Chondrocyte (in vitro differentiated cells): Measurements from ENCODE around the gene MEIS3. TPM values are rescaled to one million over a fixed set of nuclear protein-coding genes. Genes with fewer than 3 reads are reported as not detected.

ENCODE experiments used
- DNase-seq: peaks from one replicate; pipeline ENCODE4 v3.0.0; 2021; ENCODE audit warnings: mixed read lengths, low spot score
- H3K27ac Mint-ChIP-seq: one replicate; pipeline ENCODE4 v1.8.0; 2021; ENCODE audit warnings: mild to moderate bottlenecking, moderate library complexity, mixed read lengths; ENCODE audit not compliant: unreplicated experiment
- H3K27me3 Mint-ChIP-seq: 2 replicates; pipeline ENCODE4 v1.8.0; 2021; ENCODE audit warnings: low read depth, mixed read lengths
- H3K36me3 Mint-ChIP-seq: 2 replicates; pipeline ENCODE4 v1.8.0; 2021; ENCODE audit warnings: low read depth, mixed read lengths
- H3K4me1 Mint-ChIP-seq: 2 replicates; pipeline ENCODE4 v1.8.0; 2021; ENCODE audit warnings: low read depth, mild to moderate bottlenecking, mixed read lengths
- H3K4me3 Mint-ChIP-seq: one replicate; pipeline ENCODE4 v1.8.0; 2021; ENCODE audit warnings: mild to moderate bottlenecking, moderate library complexity, mixed read lengths; ENCODE audit not compliant: unreplicated experiment
- H3K9me3 Mint-ChIP-seq: 2 replicates; pipeline ENCODE4 v1.8.0; 2021; ENCODE audit warnings: low read depth, mixed read lengths
- total RNA-seq: library from RNA; stranded (reverse); gene quantifications from 3 replicates; pipeline ENCODE4 v1.2.1, GENCODE V29; 2021
- TF ChIP-seq, protein P1 (sequence below): fragments of 200-600 bp; sonication (generic); IDR thresholded peaks from 2 replicates; pipeline ENCODE4 v1.5.0; 2021; ENCODE audit warnings: antibody characterized with exemption, mild to moderate bottlenecking, moderate library complexity

Gene MEIS3
- total RNA-seq, 1 donor from 2014 or later = 79.5 TPM

DNA sequence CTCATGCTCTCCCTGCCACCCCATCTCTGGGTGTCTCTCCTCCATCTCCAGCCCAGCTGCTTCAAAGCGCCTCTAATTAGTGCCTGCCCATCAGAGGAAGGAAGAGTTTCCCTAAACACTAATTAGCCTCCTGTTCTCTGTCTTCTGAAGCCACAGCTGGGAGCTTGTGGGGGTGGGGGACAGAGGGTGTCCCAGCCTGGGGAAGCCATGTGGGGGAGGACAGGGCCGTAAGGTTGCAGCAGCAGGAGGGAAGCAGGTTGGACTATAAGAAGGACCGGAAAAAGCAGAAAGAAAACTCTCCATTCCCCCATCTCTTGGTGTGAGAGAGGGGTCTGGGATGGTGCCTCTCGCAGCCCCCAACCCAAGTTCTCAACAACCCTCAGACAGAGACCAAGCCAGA, 26.2 kb upstream of the MEIS3 start:
- no peaks in the 10 kb centered on the region for H3K9me3 Mint-ChIP-seq
- TF ChIP-seq, protein P1, sequence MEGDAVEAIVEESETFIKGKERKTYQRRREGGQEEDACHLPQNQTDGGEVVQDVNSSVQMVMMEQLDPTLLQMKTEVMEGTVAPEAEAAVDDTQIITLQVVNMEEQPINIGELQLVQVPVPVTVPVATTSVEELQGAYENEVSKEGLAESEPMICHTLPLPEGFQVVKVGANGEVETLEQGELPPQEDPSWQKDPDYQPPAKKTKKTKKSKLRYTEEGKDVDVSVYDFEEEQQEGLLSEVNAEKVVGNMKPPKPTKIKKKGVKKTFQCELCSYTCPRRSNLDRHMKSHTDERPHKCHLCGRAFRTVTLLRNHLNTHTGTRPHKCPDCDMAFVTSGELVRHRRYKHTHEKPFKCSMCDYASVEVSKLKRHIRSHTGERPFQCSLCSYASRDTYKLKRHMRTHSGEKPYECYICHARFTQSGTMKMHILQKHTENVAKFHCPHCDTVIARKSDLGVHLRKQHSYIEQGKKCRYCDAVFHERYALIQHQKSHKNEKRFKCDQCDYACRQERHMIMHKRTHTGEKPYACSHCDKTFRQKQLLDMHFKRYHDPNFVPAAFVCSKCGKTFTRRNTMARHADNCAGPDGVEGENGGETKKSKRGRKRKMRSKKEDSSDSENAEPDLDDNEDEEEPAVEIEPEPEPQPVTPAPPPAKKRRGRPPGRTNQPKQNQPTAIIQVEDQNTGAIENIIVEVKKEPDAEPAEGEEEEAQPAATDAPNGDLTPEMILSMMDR = no peak
- no peak overlapping the region for H3K4me3 Mint-ChIP-seq
- no peak overlapping the region for H3K27ac Mint-ChIP-seq
- peaks cover 16% of the 10 kb centered on the region for H3K4me1 Mint-ChIP-seq
- H3K27me3 Mint-ChIP-seq = peaks cover 74% of the 10 kb centered on the region
- no peak for DNase-seq
- peaks cover 6% of the 10 kb centered on the region for H3K36me3 Mint-ChIP-seq

DNA sequence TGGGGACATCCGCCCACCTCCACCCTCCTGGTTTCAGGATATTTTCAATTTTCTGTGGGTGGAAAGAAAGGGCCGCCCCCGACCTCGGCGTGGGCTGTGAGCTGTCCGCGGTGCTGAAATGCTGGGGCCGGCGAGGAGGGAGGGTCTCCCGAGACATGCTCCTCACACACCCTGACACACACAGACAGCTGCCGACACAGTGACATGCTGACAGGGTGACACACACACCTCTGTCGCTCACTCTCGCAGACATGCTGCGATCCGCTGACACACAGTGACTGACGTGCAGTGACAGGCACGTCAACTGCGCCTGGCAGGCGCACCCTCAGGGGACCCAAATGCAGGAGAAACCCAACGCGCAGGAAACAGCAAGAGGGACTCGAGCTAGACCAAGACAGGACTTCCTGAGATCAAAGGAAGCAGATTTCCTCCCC, 25.1 kb upstream of the MEIS3 start:
- H3K4me1 Mint-ChIP-seq = peaks cover 16% of the 10 kb centered on the region
- peaks cover 70% of the 10 kb centered on the region for H3K27me3 Mint-ChIP-seq
- no peak overlapping the region for H3K4me3 Mint-ChIP-seq
- peaks cover 6% of the 10 kb centered on the region for H3K36me3 Mint-ChIP-seq
- TF ChIP-seq, protein P1 = no peak
- no peaks in the 10 kb centered on the region for H3K9me3 Mint-ChIP-seq
- no peak for DNase-seq
- H3K27ac Mint-ChIP-seq = no peak overlapping the region

DNA sequence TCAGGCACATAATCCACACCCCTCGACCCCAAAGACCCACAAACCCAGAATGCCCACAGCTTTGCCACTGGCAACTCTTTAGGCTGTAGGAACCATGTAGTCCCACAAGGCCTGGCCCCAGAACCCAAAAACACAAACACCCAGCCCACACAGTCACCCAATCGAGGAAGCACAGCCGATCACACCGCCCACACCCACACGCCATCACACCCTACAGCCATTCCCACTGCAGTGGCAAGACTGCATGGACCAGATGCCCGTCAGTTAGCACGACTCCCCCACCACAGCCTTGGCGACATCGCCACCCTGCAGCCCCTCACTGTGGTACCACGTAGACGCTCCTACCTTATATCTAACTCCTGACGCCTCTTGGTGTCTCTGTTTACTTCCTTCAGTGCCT, 24.0 kb upstream of the MEIS3 start:
- H3K9me3 Mint-ChIP-seq = no peaks in the 10 kb centered on the region

DNA sequence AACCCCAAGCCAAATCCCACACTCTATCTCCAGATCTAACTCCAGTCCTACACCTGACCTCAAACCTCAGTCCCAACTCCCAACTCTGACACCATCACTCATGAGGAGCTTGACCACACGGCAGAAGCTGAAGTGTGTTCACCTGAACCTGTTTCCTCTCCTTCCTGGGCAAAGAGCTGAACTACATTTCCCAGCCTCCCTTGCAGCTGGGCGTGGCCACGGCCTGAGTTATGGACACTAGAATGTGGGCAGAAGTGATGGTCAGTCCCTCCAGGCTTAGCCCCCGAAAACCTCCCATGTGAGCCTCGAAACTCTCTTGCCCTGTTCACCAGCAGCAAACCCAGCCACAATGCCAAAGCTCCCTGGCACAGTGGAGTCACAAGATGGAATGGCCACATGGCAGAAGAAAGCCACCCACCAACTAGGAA, 19.5 kb upstream of the MEIS3 start:
- H3K27me3 Mint-ChIP-seq = peaks cover 34% of the 10 kb centered on the region
- H3K4me1 Mint-ChIP-seq = peaks cover 3% of the 10 kb centered on the region
- H3K27ac Mint-ChIP-seq = no peak overlapping the region
- TF ChIP-seq, protein P1 = no peak
- H3K4me3 Mint-ChIP-seq = no peak overlapping the region
- no peaks in the 10 kb centered on the region for H3K9me3 Mint-ChIP-seq
- H3K36me3 Mint-ChIP-seq = peaks cover 2% of the 10 kb centered on the region
- no peak for DNase-seq

More for the DNA sequence above, 24.0 kb upstream of the MEIS3 start:
- Mint-ChIP-seq H3K4me1 (peaks cover 16% of the 10 kb centered on the region), H3K27me3 (peaks cover 65% of the 10 kb centered on the region), H3K36me3 (peaks cover 6% of the 10 kb centered on the region), H3K4me3 (no peak overlapping the region), H3K27ac (no peak overlapping the region)
- TF ChIP-seq, protein P1 = no peak
- DNase-seq = no peak

DNA sequence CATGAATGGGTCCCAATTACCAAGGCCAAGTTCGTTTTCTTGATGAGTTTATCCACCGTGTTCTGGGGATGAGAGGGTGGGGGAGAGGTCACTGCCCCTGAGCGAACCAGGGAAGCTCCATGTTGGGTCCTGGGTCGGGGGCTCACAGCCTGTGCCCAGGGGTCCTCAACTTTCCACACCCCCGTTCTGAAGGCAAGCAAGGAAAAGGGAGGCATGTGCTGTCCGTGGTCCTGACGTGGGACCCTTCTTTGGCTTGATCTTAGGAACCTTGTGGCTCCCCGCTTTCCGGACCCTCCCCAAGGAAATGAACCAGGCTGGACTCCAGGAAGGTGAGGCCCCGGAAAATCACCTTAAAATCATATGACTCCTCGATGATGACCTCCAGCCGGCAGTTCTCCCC, 18.2 kb upstream of the MEIS3 start:
- Mint-ChIP-seq H3K9me3 (no peaks in the 10 kb centered on the region), H3K4me1 (peaks cover 3% of the 10 kb centered on the region), H3K36me3 (no peaks in the 10 kb centered on the region), H3K4me3 (no peak overlapping the region), H3K27ac (no peak overlapping the region), H3K27me3 (peaks cover 22% of the 10 kb centered on the region)
- TF ChIP-seq, protein P1 = no peak
- no peak for DNase-seq
